ENCODE data around the gene C1S. TPM values are rescaled to one million over a fixed set of nuclear protein-coding genes. Genes with fewer than 3 reads are reported as not detected.

C1S gene
- total RNA-seq, 1 donor from 2014 or later = 6.3 TPM

DNA sequence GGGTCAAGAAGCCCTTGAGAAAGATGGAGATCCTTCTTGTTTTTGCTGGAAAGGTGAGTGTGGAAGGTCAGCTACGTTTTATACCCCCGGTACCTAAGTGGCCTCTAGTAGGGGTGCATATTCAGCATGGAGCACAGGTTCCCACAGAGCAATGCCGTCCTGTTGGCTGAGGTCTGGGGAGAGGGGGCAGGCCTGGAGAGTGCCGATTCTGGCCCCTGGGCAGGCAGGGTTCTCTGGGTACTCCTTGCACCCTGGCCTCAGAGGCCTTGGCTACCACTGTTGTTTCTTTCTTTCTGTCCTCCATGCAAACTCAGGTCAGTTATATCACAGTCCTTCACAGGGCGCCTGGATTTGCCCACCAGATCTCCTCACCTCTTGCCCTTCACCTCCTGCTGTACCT is 59.6 kb downstream of the C1S start:
- Histone ChIP-seq H3K4me3 (ENCODE audit: low read depth, low read length) (no peak overlapping the region), H3K36me3 (ENCODE audit: control insufficient read depth, insufficient read depth, low read length) (peaks cover 15% of the 10 kb centered on the region), H3K27me3 (ENCODE audit: control insufficient read depth, insufficient read depth, low read length) (no peaks in the 10 kb centered on the region)
- FAIRE-seq (no peak), DNase-seq (ENCODE audit: low read depth) (no peak)
- no peak for TF ChIP-seq CTCF (IDR thresholded peaks at IDR 0.05; ENCODE audit: insufficient read depth, low read length, severe bottlenecking)

Other genes with a start within 250 kb of the C1S start
- not detected in 2 replicates for gene GPR162, start 238.9 kb upstream of the C1S start, total RNA-seq
- 11.3 and 20.0 TPM in 2 replicates for gene P3H3, start 232.3 kb upstream of the C1S start, total RNA-seq
- 0.38 and 0.53 TPM in 2 replicates for gene GNB3, start 219.8 kb upstream of the C1S start, total RNA-seq
- gene CDCA3, start 209.4 kb upstream of the C1S start, total RNA-seq = 0.26 and 0.51 TPM in 2 replicates
- 45.0 and 46.9 TPM in 2 replicates for gene USP5, start 208.6 kb upstream of the C1S start, total RNA-seq
- gene TPI1, start 193.2 kb upstream of the C1S start, total RNA-seq = 1,194 and 1,306 TPM in 2 replicates
- 7.9 and 12.5 TPM in 2 replicates for gene SPSB2, start 187.4 kb upstream of the C1S start, total RNA-seq
- gene LRRC23, start 155.9 kb upstream of the C1S start, total RNA-seq = 11.6 and 12.8 TPM in 2 replicates
- gene ENO2, start 146.1 kb upstream of the C1S start, total RNA-seq = 9.0 and 10.0 TPM in 2 replicates
- 4.9 and 7.1 TPM in 2 replicates for gene ATN1, start 132.8 kb upstream of the C1S start, total RNA-seq
- not detected in 2 replicates for gene RNU7-1, start 116.9 kb upstream of the C1S start, total RNA-seq
- 92.2 and 161 TPM in 2 replicates for gene C12orf57, start 116.7 kb upstream of the C1S start, total RNA-seq
- 10.9 and 12.4 TPM in 2 replicates for gene PTPN6, start 109.4 kb upstream of the C1S start, total RNA-seq
- 83.7 and 189 TPM in 2 replicates for gene PHB2, start 90.1 kb upstream of the C1S start, total RNA-seq
- gene EMG1, start 89.8 kb upstream of the C1S start, total RNA-seq = 68.2 and 68.4 TPM in 2 replicates
- 7.9 and 13.3 TPM in 2 replicates for gene LPCAT3, start 42.2 kb upstream of the C1S start, total RNA-seq
- 1.9 and 3.2 TPM in 2 replicates for gene C1R, start 31.7 kb downstream of the C1S start, total RNA-seq
- gene C1RL, start 48.5 kb downstream of the C1S start, total RNA-seq = 11.3 and 14.3 TPM in 2 replicates
- gene RBP5, start 68.2 kb downstream of the C1S start, total RNA-seq = not detected in 2 replicates
- gene CLSTN3, start 69.7 kb downstream of the C1S start, total RNA-seq = 7.0 and 9.2 TPM in 2 replicates
- gene PEX5, start 129.0 kb downstream of the C1S start, total RNA-seq = 21.9 and 27.9 TPM in 2 replicates
- gene ACSM4, start 243.4 kb downstream of the C1S start, total RNA-seq = not detected in 2 replicates

All from bronchial epithelial cell (primary cell).